ENCODE measurements around the gene TRIM31. TPM values are rescaled to one million over a fixed set of nuclear protein-coding genes. Genes with fewer than 3 reads are reported as not detected.
A peak's percentile ranks its signal among the peaks of the same experiment; 100 is the strongest.

TRIM31 gene
- total and polyA plus RNA-seq, 4 donors = 0.79 to 13.8 TPM; not detected in 2

DNA sequence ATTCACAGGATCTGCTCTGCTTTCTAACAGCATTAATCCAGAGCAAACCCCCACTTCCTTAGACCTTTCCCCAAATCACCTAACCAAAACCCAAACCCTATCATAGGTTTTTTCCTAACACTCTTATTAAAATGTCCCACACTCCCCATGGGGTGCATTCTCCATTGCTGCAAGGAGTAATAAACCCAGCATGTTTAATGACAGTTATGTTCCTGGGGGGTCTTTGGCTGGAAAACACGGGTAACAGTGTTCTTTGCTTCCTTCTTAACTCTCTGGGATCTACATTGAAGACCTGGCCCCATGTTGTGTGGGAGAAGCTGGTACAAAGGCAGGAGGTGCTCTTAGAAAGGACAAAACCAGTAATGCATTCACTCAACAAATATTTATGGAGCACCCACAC, 16.1 kb downstream of the TRIM31 start:
- ATAC-seq (ENCODE audit: low FRiP score) (no peak), DNase-seq (no peak)
- Histone ChIP-seq H3K27me3 (ENCODE audit: control insufficient read depth in 1 of 2, insufficient read depth in 2 of 2, low read length in 1 of 2) (peaks cover 0 to 4% of the 10 kb centered on the region in 2 donors), H3K36me3 (ENCODE audit: control insufficient read depth in 1 of 2, insufficient read depth in 2 of 2, low read length in 1 of 2) (no peaks in the 10 kb centered on the region), H3K4me3 (ENCODE audit: low read length in 2 of 2) (no peak overlapping the region), H3K27ac (ENCODE audit: low read depth in 1 of 2, low read length in 2 of 2) (no peak overlapping the region), H3K4me1 (ENCODE audit: control insufficient read depth in 1 of 2, insufficient read depth in 2 of 2, low read length in 2 of 2) (no peaks in the 10 kb centered on the region), H3K9me3 (ENCODE audit: control insufficient read depth, low read length) (peaks cover 1% of the 10 kb centered on the region)
- intact Hi-C loops (cut with DNase I) = no loop called here
- 33 to 42% methylated on average over 1 of the region's 1 CpG for WGBS, 2 donors

- Histone ChIP-seq H3K9me3 (ENCODE audit: control insufficient read depth, low read length) (peaks cover 1% of the 10 kb centered on the region), H3K4me1 (ENCODE audit: control insufficient read depth in 1 of 2, insufficient read depth in 2 of 2, low read length in 2 of 2) (no peaks in the 10 kb centered on the region), H3K27me3 (ENCODE audit: control insufficient read depth in 1 of 2, insufficient read depth in 2 of 2, low read length in 1 of 2) (peaks cover 0 to 4% of the 10 kb centered on the region in 2 donors), H3K27ac (ENCODE audit: low read depth in 1 of 2, low read length in 2 of 2) (no peak overlapping the region), H3K36me3 (ENCODE audit: control insufficient read depth in 1 of 2, insufficient read depth in 2 of 2, low read length in 1 of 2) (no peaks in the 10 kb centered on the region), H3K4me3 (ENCODE audit: low read length in 2 of 2) (no peak overlapping the region)
- intact Hi-C loops (cut with DNase I) = no loop called here
- DNase-seq = no peak
- WGBS, 2 donors = 63 to 64% methylated on average over 5 of the region's 5 CpGs
- no peak for ATAC-seq (ENCODE audit: low FRiP score)
Observed at GRCh38 chr6:30093951-30094661, 18.8 kb downstream of the TRIM31 start.

- WGBS, 2 donors = 63 to 68% methylated on average over 6 of the region's 6 CpGs
- Histone ChIP-seq H3K27me3 (ENCODE audit: control insufficient read depth in 1 of 2, insufficient read depth in 2 of 2, low read length in 1 of 2) (peaks cover 0 to 2% of the 10 kb centered on the region in 2 donors), H3K4me3 (ENCODE audit: low read length in 2 of 2) (no peak overlapping the region), H3K27ac (ENCODE audit: low read depth in 1 of 2, low read length in 2 of 2) (no peak overlapping the region), H3K9me3 (ENCODE audit: control insufficient read depth, low read length) (peaks cover 1% of the 10 kb centered on the region), H3K4me1 (ENCODE audit: control insufficient read depth in 1 of 2, insufficient read depth in 2 of 2, low read length in 2 of 2) (no peaks in the 10 kb centered on the region), H3K36me3 (ENCODE audit: control insufficient read depth in 1 of 2, insufficient read depth in 2 of 2, low read length in 1 of 2) (no peaks in the 10 kb centered on the region)
- ATAC-seq (ENCODE audit: low FRiP score) (no peak), DNase-seq (no peak)
- intact Hi-C loops (cut with DNase I) = no loop called here
Observed at GRCh38 chr6:30092852-30093543, 19.9 kb downstream of the TRIM31 start.

- intact Hi-C loops (cut with DNase I) = no loop called here
- Histone ChIP-seq H3K27ac (ENCODE audit: low read depth in 1 of 2, low read length in 2 of 2) (no peak overlapping the region), H3K27me3 (ENCODE audit: control insufficient read depth in 1 of 2, insufficient read depth in 2 of 2, low read length in 1 of 2) (peaks cover 0 to 1% of the 10 kb centered on the region in 2 donors), H3K4me3 (ENCODE audit: low read length in 2 of 2) (no peak overlapping the region), H3K36me3 (ENCODE audit: control insufficient read depth in 1 of 2, insufficient read depth in 2 of 2, low read length in 1 of 2) (no peaks in the 10 kb centered on the region), H3K4me1 (ENCODE audit: control insufficient read depth in 1 of 2, insufficient read depth in 2 of 2, low read length in 2 of 2) (no peaks in the 10 kb centered on the region), H3K9me3 (ENCODE audit: control insufficient read depth, low read length) (no peaks in the 10 kb centered on the region)
- ATAC-seq (ENCODE audit: low FRiP score) = no peak
- WGBS, 2 donors = 41 to 53% methylated on average over 11 of the region's 11 CpGs
- peak in 1 of 2 donors; percentile 47 for DNase-seq
Observed at GRCh38 chr6:30091577-30092381, 21.1 kb downstream of the TRIM31 start.

DNA sequence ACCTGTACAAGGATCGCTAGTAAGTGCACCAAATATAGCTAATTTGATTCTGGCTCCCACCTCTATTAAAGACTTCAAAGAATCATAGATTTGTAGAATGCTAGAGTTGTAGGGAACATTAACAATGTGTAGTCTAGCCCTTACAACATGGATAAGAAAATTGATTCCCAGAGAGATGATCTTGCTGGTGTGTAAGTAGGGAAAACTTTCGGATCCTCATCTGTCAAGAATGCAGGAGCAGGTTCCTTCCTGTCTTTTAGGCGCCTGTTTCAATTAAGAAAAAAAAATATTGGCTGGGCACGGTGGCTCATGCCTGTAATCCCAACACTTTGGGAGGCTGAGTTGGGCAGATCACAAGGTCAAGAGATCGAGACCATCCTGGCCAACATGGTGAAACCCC, 25.0 kb downstream of the TRIM31 start:
- 67 to 75% methylated on average over 5 of the region's 5 CpGs for whole genome bisulfite sequencing, 2 donors

GRCh38 chr6:30077218-30077617, 35.7 kb downstream of the TRIM31 start:
- Histone ChIP-seq H3K4me3 (ENCODE audit: low read length in 2 of 2) (no peak overlapping the region), H3K9me3 (ENCODE audit: control insufficient read depth, low read length) (no peaks in the 10 kb centered on the region), H3K4me1 (ENCODE audit: control insufficient read depth in 1 of 2, insufficient read depth in 2 of 2, low read length in 2 of 2) (no peaks in the 10 kb centered on the region), H3K36me3 (ENCODE audit: control insufficient read depth in 1 of 2, insufficient read depth in 2 of 2, low read length in 1 of 2) (no peaks in the 10 kb centered on the region), H3K27ac (ENCODE audit: low read depth in 1 of 2, low read length in 2 of 2) (no peak overlapping the region), H3K27me3 (ENCODE audit: control insufficient read depth in 1 of 2, insufficient read depth in 2 of 2, low read length in 1 of 2) (no peaks in the 10 kb centered on the region)
- no peak for DNase-seq
- intact Hi-C loops (cut with DNase I) = no loop called here
- 59 to 62% methylated on average over 4 of the region's 4 CpGs for WGBS, 2 donors
- no peak for ATAC-seq (ENCODE audit: low FRiP score)

More for the DNA sequence above, 25.0 kb downstream of the TRIM31 start:
- H3K4me3 ChIP-seq (ENCODE audit: low read length in 2 of 2) = no peak overlapping the region
- H3K27ac ChIP-seq (ENCODE audit: low read depth in 1 of 2, low read length in 2 of 2) = no peak overlapping the region
- no peaks in the 10 kb centered on the region for H3K4me1 ChIP-seq (ENCODE audit: control insufficient read depth in 1 of 2, insufficient read depth in 2 of 2, low read length in 2 of 2)
- DNase-seq = no peak
- intact Hi-C loops (cut with DNase I) = no loop called here
- H3K36me3 ChIP-seq (ENCODE audit: control insufficient read depth in 1 of 2, insufficient read depth in 2 of 2, low read length in 1 of 2) = no peaks in the 10 kb centered on the region
- no peaks in the 10 kb centered on the region for H3K27me3 ChIP-seq (ENCODE audit: control insufficient read depth in 1 of 2, insufficient read depth in 2 of 2, low read length in 1 of 2)
- ATAC-seq (ENCODE audit: low FRiP score) = no peak
- no peaks in the 10 kb centered on the region for H3K9me3 ChIP-seq (ENCODE audit: control insufficient read depth, low read length)

- no peaks in the 10 kb centered on the region for H3K27me3 ChIP-seq (ENCODE audit: control insufficient read depth in 1 of 2, insufficient read depth in 2 of 2, low read length in 1 of 2)
- no peak overlapping the region for H3K4me3 ChIP-seq (ENCODE audit: low read length in 2 of 2)
- WGBS, 2 donors = 26 to 33% methylated on average over 20 to 22 of the region's 22 CpGs
- DNase-seq (no peak), ATAC-seq (ENCODE audit: low FRiP score) (peak; percentile 3)
- H3K27ac ChIP-seq (ENCODE audit: low read depth in 1 of 2, low read length in 2 of 2) = no peak overlapping the region
- no peaks in the 10 kb centered on the region for H3K36me3 ChIP-seq (ENCODE audit: control insufficient read depth in 1 of 2, insufficient read depth in 2 of 2, low read length in 1 of 2)
- H3K9me3 ChIP-seq (ENCODE audit: control insufficient read depth, low read length) = no peaks in the 10 kb centered on the region
- no peaks in the 10 kb centered on the region for H3K4me1 ChIP-seq (ENCODE audit: control insufficient read depth in 1 of 2, insufficient read depth in 2 of 2, low read length in 2 of 2)
- intact Hi-C loops (cut with DNase I) = no loop called here
Observed at GRCh38 chr6:30075790-30076732, 36.8 kb downstream of the TRIM31 start.

All from aorta (tissue), 5 donors.